ENCODE data around the gene METRN.

The METRN gene

GRCh38 chr16:723695-724094, 8.8 kb downstream of the METRN start:
- no peak for DNase-seq (ENCODE audit: low read depth)

- no peak for DNase-seq (ENCODE audit: low read depth)
Observed at GRCh38 chr16:724188-725040, 9.5 kb downstream of the METRN start.

- DNase-seq (ENCODE audit: low read depth), result no peak
Observed at GRCh38 chr16:725041-725376, 10.1 kb downstream of the METRN start.

- DNase-seq (ENCODE audit: low read depth), result no peak
Observed at GRCh38 chr16:725463-726187, 10.7 kb downstream of the METRN start.

- no peak for DNase-seq (ENCODE audit: low read depth)
Observed at GRCh38 chr16:726188-726437, 11.2 kb downstream of the METRN start.

- DNase-seq (ENCODE audit: low read depth), result peak; percentile 47
Observed at GRCh38 chr16:726438-727290, 11.7 kb downstream of the METRN start, which contains the start of the genes CCDC78 and HAGHL. Gene CCDC78 (minus strand): TSS chr16:726443. CDS start chr16:726367, 76 bp downstream. Gene HAGHL (plus strand): TSS chr16:727106. CDS start chr16:727510, 404 bp downstream.

GRCh38 chr16:727291-727977, 12.5 kb downstream of the METRN start:
- DNase-seq (ENCODE audit: low read depth), result no peak

GRCh38 chr16:728131-728889, 13.4 kb downstream of the METRN start:
- peak; percentile 59 for DNase-seq (ENCODE audit: low read depth)

- DNase-seq (ENCODE audit: low read depth), result no peak
Observed at GRCh38 chr16:728890-729744, 14.2 kb downstream of the METRN start.

GRCh38 chr16:729768-730665, 15.1 kb downstream of the METRN start:
- DNase-seq (ENCODE audit: low read depth), result no peak

GRCh38 chr16:730666-731509, 16.0 kb downstream of the METRN start:
- DNase-seq (ENCODE audit: low read depth), result no peak

GRCh38 chr16:732332-732731, 17.4 kb downstream of the METRN start:
- DNase-seq (ENCODE audit: low read depth), result no peak

GRCh38 chr16:732936-733335, 18.0 kb downstream of the METRN start:
- DNase-seq (ENCODE audit: low read depth), result no peak

- DNase-seq (ENCODE audit: low read depth), result no peak
Observed at GRCh38 chr16:733382-734207, 18.7 kb downstream of the METRN start.

- no peak for DNase-seq (ENCODE audit: low read depth)
Observed at GRCh38 chr16:734208-734980, 19.5 kb downstream of the METRN start.
